Skin epidermis (tissue), 12 donors: Measurements from ENCODE around the gene SETD3.
A peak's percentile ranks its signal among the peaks of the same experiment; 100 is the strongest.

Experiments
- H3K27ac ChIP-seq, 21 experiments: fragments of 200-600 bp; sonication (generic) in 11 of 21; one replicate each; pipeline ENCODE4 v1.5.0; 2020; ENCODE audit warnings: mild to moderate bottlenecking in 3 of 21, inconsistent platforms in 2 of 21, moderate library complexity in 2 of 21
- H3K4me3 ChIP-seq, 7 experiments: fragments of 200-600 bp; sonication (generic) in 2 of 7; one replicate each; pipeline ENCODE4 v1.5.0; 2020; ENCODE audit warnings: inconsistent platforms in 2 of 7, mild to moderate bottlenecking in 2 of 7, moderate library complexity in 1 of 7

Gene SETD3

GRCh38 chr14:99466758-99467157, 13.9 kb downstream of the SETD3 start:
- H3K4me3 ChIP-seq = no peak overlapping the region
- no peak overlapping the region for H3K27ac ChIP-seq

GRCh38 chr14:99465288-99465687, 15.4 kb downstream of the SETD3 start:
- Histone ChIP-seq H3K27ac (no peak overlapping the region), H3K4me3 (no peak overlapping the region)

- Histone ChIP-seq H3K4me3 (no peak overlapping the region), H3K27ac (no peak overlapping the region)
Observed at GRCh38 chr14:99463974-99464373, 16.7 kb downstream of the SETD3 start.

- no peak overlapping the region for H3K27ac ChIP-seq
- no peak overlapping the region for H3K4me3 ChIP-seq
Observed at GRCh38 chr14:99462210-99462609, 18.4 kb downstream of the SETD3 start.

GRCh38 chr14:99461411-99462085, 19.1 kb downstream of the SETD3 start:
- H3K4me3 ChIP-seq = no peak overlapping the region
- H3K27ac ChIP-seq = no peak overlapping the region

- Histone ChIP-seq H3K27ac (no peak overlapping the region), H3K4me3 (no peak overlapping the region)
Observed at GRCh38 chr14:99460793-99461192, 19.9 kb downstream of the SETD3 start.

GRCh38 chr14:99459481-99460100, 21.1 kb downstream of the SETD3 start:
- no peak overlapping the region for H3K4me3 ChIP-seq
- H3K27ac ChIP-seq = no peak overlapping the region

GRCh38 chr14:99454246-99454645, 26.4 kb downstream of the SETD3 start:
- Histone ChIP-seq H3K4me3 (no peak overlapping the region), H3K27ac (no peak overlapping the region)

- Histone ChIP-seq H3K4me3 (no peak overlapping the region), H3K27ac (no peak overlapping the region)
Observed at GRCh38 chr14:99452968-99453367, 27.7 kb downstream of the SETD3 start.

- Histone ChIP-seq H3K4me3 (no peak overlapping the region), H3K27ac (no peak overlapping the region)
Observed at GRCh38 chr14:99451234-99451633, 29.4 kb downstream of the SETD3 start.

- H3K27ac ChIP-seq = no peak overlapping the region
- no peak overlapping the region for H3K4me3 ChIP-seq
Observed at GRCh38 chr14:99450266-99450665, 30.4 kb downstream of the SETD3 start.

GRCh38 chr14:99447739-99448138, 32.9 kb downstream of the SETD3 start:
- no peak overlapping the region for H3K27ac ChIP-seq

GRCh38 chr14:99445931-99446330, 34.7 kb downstream of the SETD3 start:
- Histone ChIP-seq H3K4me3 (no peak overlapping the region), H3K27ac (no peak overlapping the region)

More at GRCh38 chr14:99447739-99448138, 32.9 kb downstream of the SETD3 start:
- no peak overlapping the region for H3K4me3 ChIP-seq

GRCh38 chr14:99441918-99442317, 38.7 kb downstream of the SETD3 start:
- no peak overlapping the region for H3K27ac ChIP-seq

GRCh38 chr14:99441157-99441870, 39.3 kb downstream of the SETD3 start:
- Histone ChIP-seq H3K27ac (no peak overlapping the region), H3K4me3 (no peak overlapping the region)

More at GRCh38 chr14:99441918-99442317, 38.7 kb downstream of the SETD3 start:
- no peak overlapping the region for H3K4me3 ChIP-seq

- no peak overlapping the region for H3K27ac ChIP-seq
- no peak overlapping the region for H3K4me3 ChIP-seq
Observed at GRCh38 chr14:99440278-99440677, 40.4 kb downstream of the SETD3 start.

GRCh38 chr14:99437706-99438105, 43.0 kb downstream of the SETD3 start:
- peak overlapping the region in 1 of 21 experiments; percentile 48 for H3K27ac ChIP-seq
- H3K4me3 ChIP-seq = no peak overlapping the region

- Histone ChIP-seq H3K4me3 (no peak overlapping the region), H3K27ac (peak overlapping the region in 6 of 21 experiments; percentile 27 to 48 (median 36))
Observed at GRCh38 chr14:99436247-99437180, 44.1 kb downstream of the SETD3 start.

GRCh38 chr14:99435327-99435726, 45.3 kb downstream of the SETD3 start:
- Histone ChIP-seq H3K27ac (no peak overlapping the region), H3K4me3 (no peak overlapping the region)

GRCh38 chr14:99432485-99432884, 48.2 kb downstream of the SETD3 start:
- Histone ChIP-seq H3K4me3 (no peak overlapping the region), H3K27ac (no peak overlapping the region)
